Measurements from ENCODE around the gene HRK. TPM values are rescaled to one million over a fixed set of nuclear protein-coding genes. Genes with fewer than 3 reads are reported as not detected.

Gene HRK
- total and polyA plus RNA-seq, 2 of the 8 experiments (the other 6 are each of a cell fraction or from before 2014, with no cell fraction given) = 1.6 to 2.7 TPM

- TF ChIP-seq BRCA1 (IDR thresholded peaks at IDR 0.05; ENCODE audit: low read depth, low read length) (no peak; the same call in 1 of the 2 replicates), ZNF274 (IDR thresholded peaks at IDR 0.05; ENCODE audit: borderline replicate concordance, extremely low read depth, low read length) (no peak), NANOG (IDR thresholded peaks at IDR 0.05; ENCODE audit: insufficient read depth, low read depth, low read length, poor library complexity, severe bottlenecking) (no peak), HDAC2 (IDR thresholded peaks at IDR 0.05; ENCODE audit: borderline replicate concordance in 1 of 2, low read depth in 2 of 2, low read length in 2 of 2) (peak in 1 of 2 experiments; percentile 97; a peak in 3 of 4 replicates), SAP30 (IDR thresholded peaks at IDR 0.05; ENCODE audit: insufficient read depth, insufficient replicate concordance, low read length) (no peak), MAFK (IDR thresholded peaks at IDR 0.05; ENCODE audit: low read depth, low read length) (no peak), SP2 (IDR thresholded peaks at IDR 0.05; ENCODE audit: low read length) (no peak), SRF (IDR thresholded peaks at IDR 0.05; ENCODE audit: low read depth, low read length) (no peak), CREB1 (IDR thresholded peaks at IDR 0.05) (no peak), CBX5 (IDR thresholded peaks at IDR 0.05; ENCODE audit: low read depth, low read length) (no peak), SIN3A (conservative IDR thresholded peaks at IDR 0.05 in 1 of 2, IDR thresholded peaks at IDR 0.05 in 1 of 2; ENCODE audit: low read depth in 1 of 2, low read length in 2 of 2) (peak; percentile 69 to 91; a peak in 2 of 4 replicates), RBBP5 (IDR thresholded peaks at IDR 0.05; ENCODE audit: borderline replicate concordance, low read depth, low read length) (peak; percentile 79; the same call in 1 of the 2 replicates), TAF7 (optimal IDR thresholded peaks at IDR 0.05; ENCODE audit: borderline replicate concordance, low read depth, low read length) (no peak), TCF12 (IDR thresholded peaks at IDR 0.05; ENCODE audit: low read depth, low read length) (0 out of 2 replicates have a peak, but pooled peaks have one; percentile 25), EP300 (IDR thresholded peaks at IDR 0.05; ENCODE audit: borderline replicate concordance in 1 of 2, low read depth in 2 of 2, low read length in 2 of 2) (no peak), NRF1 (IDR thresholded peaks at IDR 0.05; ENCODE audit: low read depth, low read length) (no peak), POLR2A (IDR thresholded peaks at IDR 0.05; ENCODE audit: control extremely low read depth in 1 of 2, low read depth in 2 of 2, low read length in 2 of 2) (peak; percentile 17 to 46; a peak in 2 of 3 replicates), PHF8 (conservative IDR thresholded peaks at IDR 0.05; ENCODE audit: low read depth, low read length) (peak; percentile 90), BCL11A (IDR thresholded peaks at IDR 0.05; ENCODE audit: low read depth in 2 of 2, low read length in 2 of 2) (no peak), ATF3 (IDR thresholded peaks at IDR 0.05; ENCODE audit: insufficient read depth, low read depth, low read length) (no peak)
These were observed 29.6 kb upstream of the HRK start, which contains the start of gene FBXW8 (continued) for GRCh38 chr12:116910645-116911451.
